K562 (cell line): Measurements from ENCODE around the gene LRRC14B. TPM values are rescaled to one million over a fixed set of nuclear protein-coding genes. Genes with fewer than 3 reads are reported as not detected.

ENCODE experiments used
- CEBPG ChIP-seq, 3 experiments: fragments of 200-800 bp in 1 of 3; sonication (Bioruptor generic) in 1 of 3; sonication (generic) in 1 of 3; formaldehyde crosslinking in 1 of 3; IDR thresholded peaks in 2 of 3; conservative IDR thresholded peaks in 1 of 3; 2 replicates each; pipeline versions ENCODE4 v1.6.1 to v1.8.0; 2016 to 2022; ENCODE audit warnings: missing compliant biosample characterization in 2 of 3, missing genetic modification characterization in 2 of 3, mild to moderate bottlenecking in 1 of 3, missing genetic modification reagents in 1 of 3
- EHMT2 ChIP-seq: fragments of 450-650 bp; IDR thresholded peaks from 2 replicates; pipeline ENCODE4 v1.6.1; 2018; ENCODE audit warnings: antibody characterized with exemption
- FOXO4 ChIP-seq: fragments of 450-650 bp; formaldehyde crosslinking; IDR thresholded peaks from 2 replicates; pipeline ENCODE4 v1.4.0; 2020; ENCODE audit warnings: mild to moderate bottlenecking, moderate library complexity
- GTF2A2 ChIP-seq: IDR thresholded peaks from 2 replicates; pipeline ENCODE4 v1.6.1; 2016; ENCODE audit warnings: mild to moderate bottlenecking, missing genetic modification characterization, missing compliant biosample characterization
- HMGXB4 ChIP-seq: sonication (generic); formaldehyde crosslinking; IDR thresholded peaks from 2 replicates; pipeline ENCODE4 v1.8.1; 2023; ENCODE audit warnings: mild to moderate bottlenecking, missing genetic modification reagents
- IRF9 ChIP-seq: fragments of 450-650 bp; IDR thresholded peaks from 2 replicates; pipeline ENCODE4 v1.6.1; 2016; ENCODE audit warnings: missing biosample characterization, missing genetic modification characterization
- KHSRP ChIP-seq: fragments of 450-650 bp; IDR thresholded peaks from 2 replicates; pipeline ENCODE4 v1.6.1; 2017
- U2AF2 ChIP-seq: fragments of 200-400 bp; formaldehyde crosslinking; optimal IDR thresholded peaks from 2 replicates; pipeline ENCODE3; 2017; ENCODE audit warnings: low read depth, mild to moderate bottlenecking, low read length
- ZNF253 ChIP-seq: fragments of 250-450 bp; sonication (Bioruptor Pico); conservative IDR thresholded peaks from 2 replicates; pipeline ENCODE4 v1.6.1; 2021; ENCODE audit warnings: mild to moderate bottlenecking
- ZNF384 ChIP-seq: IDR thresholded peaks from 2 replicates; pipeline ENCODE4 v1.6.1; 2012; ENCODE audit warnings: low read depth, low read length, improper control_type of control experiment
- polyA plus RNA-seq, 8 experiments: library from polyadenylated mRNA; depleted of rRNA in 4 of 8; stranded (reverse) in 5 of 8; unstranded in 3 of 8; fragments of >200 nt; fragmentation: Nextera tagmentation in 2 of 8; fragmentation: Illumina TruSeq in 1 of 8; extraction: Ambion mirVana in 2 of 8; extraction: Trizol in 1 of 8; gene quantifications; 2 replicates each; pipeline versions ENCODE4 v1.2.1 to v1.2.3, GENCODE V29; 2011 to 2014; ENCODE audit warnings: inconsistent platforms in 1 of 8, missing spikeins in 1 of 8
- total RNA-seq, 7 experiments: library from RNA; depleted of rRNA in 6 of 7; stranded (reverse); fragments of >200 nt in 6 of 7; fragmentation: Illumina TruSeq in 2 of 7; extraction: Trizol in 2 of 7; gene quantifications; 2 replicates each; pipeline versions ENCODE4 v1.2.1 to v1.2.3, GENCODE V29; 2011 to 2021; ENCODE audit warnings: low replicate concordance in 1 of 7

The LRRC14B gene
- total and polyA plus RNA-seq, 9 of the 15 experiments (the other 6 are each of a cell fraction or from before 2014, with no cell fraction given): not detected

GRCh38 chr5:189976-190365 lies 1.3 kb upstream of the LRRC14B start (continued):
- no peak for TF ChIP-seq FOXO4 (CRISPR knock-in tag)
- no peak for TF ChIP-seq HMGXB4
- no peak for TF ChIP-seq ZNF253 (CRISPR knock-in tag)
- TF ChIP-seq KHSRP: no peak
- TF ChIP-seq EHMT2: no peak
- TF ChIP-seq IRF9 (tag): no peak
- TF ChIP-seq GTF2A2 (tag): no peak
- TF ChIP-seq CEBPG (CRISPR knock-in tag; IDR thresholded peaks at IDR 0.05): no peak
- TF ChIP-seq CEBPG (tag; conservative IDR thresholded peaks at IDR 0.05 in 1 of 2, IDR thresholded peaks at IDR 0.05 in 1 of 2): no peak
- no peak for TF ChIP-seq U2AF2
- no peak for TF ChIP-seq ZNF384
